K562 (cell line): ENCODE data around the gene USP16. TPM values are rescaled to one million over a fixed set of nuclear protein-coding genes. Genes with fewer than 3 reads are reported as not detected.
A peak's percentile ranks its signal among the peaks of the same experiment; 100 is the strongest.

ENCODE experiments used
- CBX5 ChIP-seq: IDR thresholded peaks from 2 replicates; pipeline ENCODE4 v1.6.1; 2014; ENCODE audit warnings: low read depth, borderline replicate concordance
- GABPB1 ChIP-seq: sonication (generic); formaldehyde crosslinking; IDR thresholded peaks from 2 replicates; pipeline ENCODE4 v1.8.0; 2022; ENCODE audit warnings: mild to moderate bottlenecking, missing genetic modification reagents
- JUNB ChIP-seq: fragments of 450-650 bp; formaldehyde crosslinking; conservative IDR thresholded peaks from 2 replicates; pipeline ENCODE4 v1.4.0; 2020; ENCODE audit warnings: mild to moderate bottlenecking
- MAX ChIP-seq: sonication (generic); formaldehyde crosslinking; IDR thresholded peaks from 2 replicates; pipeline ENCODE4 v1.9.0; 2022; ENCODE audit warnings: mild to moderate bottlenecking, missing genetic modification reagents
- PCBP2 ChIP-seq: fragments of 200-400 bp; formaldehyde crosslinking; IDR thresholded peaks from 2 replicates; pipeline ENCODE4 v1.6.1; 2018; ENCODE audit warnings: low read length, low read depth, mild to moderate bottlenecking, moderate library complexity; ENCODE audit not compliant: poor library complexity, severe bottlenecking
- PRDM10 ChIP-seq: fragments of 450-650 bp; IDR thresholded peaks from 2 replicates; pipeline ENCODE4 v1.6.1; 2018; ENCODE audit not compliant: partially characterized antibody
- SETDB1 ChIP-seq: IDR thresholded peaks from one replicate; pipeline ENCODE4 v1.6.1; 2012; ENCODE audit warnings: low read length, control low read depth, inconsistent platforms
- SLC30A9 ChIP-seq: fragments of 250-450 bp; sonication (Bioruptor Pico); IDR thresholded peaks from 2 replicates; pipeline ENCODE4 v1.8.0; 2022; ENCODE audit warnings: mild to moderate bottlenecking, moderate library complexity
- SREBF2 ChIP-seq: sonication (generic); formaldehyde crosslinking; IDR thresholded peaks from 2 replicates; pipeline ENCODE4 v1.4.0; 2020; ENCODE audit warnings: mild to moderate bottlenecking, missing genetic modification reagents
- SRSF7 ChIP-seq: fragments of 200-400 bp; formaldehyde crosslinking; optimal IDR thresholded peaks from 2 replicates; pipeline ENCODE3; 2017; ENCODE audit warnings: mild to moderate bottlenecking, low read depth, low read length
- TEAD1 ChIP-seq, 2 experiments: fragments of 450-650 bp in 1 of 2; sonication (generic) in 1 of 2; formaldehyde crosslinking; IDR thresholded peaks; 2 replicates each; pipeline versions ENCODE4 v1.4.0 to v1.8.0; 2020 to 2022; ENCODE audit warnings: mild to moderate bottlenecking in 2 of 2, missing genetic modification reagents in 1 of 2
- TFAP4 ChIP-seq: sonication (generic); formaldehyde crosslinking; IDR thresholded peaks from 2 replicates; pipeline ENCODE4 v1.8.0; 2022; ENCODE audit warnings: missing genetic modification reagents, mild to moderate bottlenecking, moderate library complexity, borderline replicate concordance
- ZNF282 ChIP-seq: sonication (generic); formaldehyde crosslinking; IDR thresholded peaks from 2 replicates; pipeline ENCODE4 v1.8.1; 2023; ENCODE audit warnings: missing genetic modification reagents
- ZNF354B ChIP-seq: fragments of 250-450 bp; sonication (Bioruptor Pico); IDR thresholded peaks from 2 replicates; pipeline ENCODE4 v1.4.0; 2020
- ZNF384 ChIP-seq: IDR thresholded peaks from 2 replicates; pipeline ENCODE4 v1.6.1; 2012; ENCODE audit warnings: low read depth, low read length, improper control_type of control experiment
- ZNF780A ChIP-seq: fragments of 250-450 bp; sonication (Bioruptor Pico); IDR thresholded peaks from 2 replicates; pipeline ENCODE4 v1.5.0; 2021; ENCODE audit warnings: mild to moderate bottlenecking
- polyA plus RNA-seq, 8 experiments: library from polyadenylated mRNA; depleted of rRNA in 4 of 8; stranded (reverse) in 5 of 8; unstranded in 3 of 8; fragments of >200 nt; fragmentation: Nextera tagmentation in 2 of 8; fragmentation: Illumina TruSeq in 1 of 8; extraction: Ambion mirVana in 2 of 8; extraction: Trizol in 1 of 8; gene quantifications; 2 replicates each; pipeline versions ENCODE4 v1.2.1 to v1.2.3, GENCODE V29; 2011 to 2014; ENCODE audit warnings: inconsistent platforms in 1 of 8, missing spikeins in 1 of 8
- total RNA-seq, 7 experiments: library from RNA; depleted of rRNA in 6 of 7; stranded (reverse); fragments of >200 nt in 6 of 7; fragmentation: Illumina TruSeq in 2 of 7; extraction: Trizol in 2 of 7; gene quantifications; 2 replicates each; pipeline versions ENCODE4 v1.2.1 to v1.2.3, GENCODE V29; 2011 to 2021; ENCODE audit warnings: low replicate concordance in 1 of 7
- TF ChIP-seq, protein P1 (sequence below): sonication (generic); formaldehyde crosslinking; IDR thresholded peaks from 2 replicates; pipeline ENCODE4 v1.8.0; 2022; ENCODE audit warnings: mild to moderate bottlenecking, missing genetic modification reagents
- TF ChIP-seq, protein P2 (sequence below): fragments of 450-650 bp; formaldehyde crosslinking; IDR thresholded peaks from 2 replicates; pipeline ENCODE4 v1.4.0; 2020; ENCODE audit warnings: mild to moderate bottlenecking

USP16 gene
- total and polyA plus RNA-seq, 9 of the 15 experiments (the other 6 are each of a cell fraction or from before 2014, with no cell fraction given), result 38.4 to 90.9 (median 62.8) TPM

- TF ChIP-seq PRDM10 (peak; percentile 59), SRSF7 (no peak), GABPB1 (peak; percentile 100), TFAP4 (CRISPR knock-in tag) (peak; percentile 97), SREBF2 (CRISPR knock-in tag) (peak; percentile 91), SETDB1 (no peak), JUNB (CRISPR knock-in tag) (no peak), PCBP2 (no peak), MAX (CRISPR knock-in tag) (peak; percentile 96), CBX5 (peak; percentile 65; the same call in 1 of the 2 replicates), TEAD1 (CRISPR knock-in tag; IDR thresholded peaks at IDR 0.05) (peak in 1 of 2 experiments; percentile 83; a peak in 1 of 4 replicates), SLC30A9 (CRISPR knock-in tag) (no peak), ZNF354B (CRISPR knock-in tag) (no peak), ZNF780A (CRISPR knock-in tag) (no peak), ZNF282 (CRISPR knock-in tag) (no peak), ZNF384 (no peak)
- TF ChIP-seq, protein P1, sequence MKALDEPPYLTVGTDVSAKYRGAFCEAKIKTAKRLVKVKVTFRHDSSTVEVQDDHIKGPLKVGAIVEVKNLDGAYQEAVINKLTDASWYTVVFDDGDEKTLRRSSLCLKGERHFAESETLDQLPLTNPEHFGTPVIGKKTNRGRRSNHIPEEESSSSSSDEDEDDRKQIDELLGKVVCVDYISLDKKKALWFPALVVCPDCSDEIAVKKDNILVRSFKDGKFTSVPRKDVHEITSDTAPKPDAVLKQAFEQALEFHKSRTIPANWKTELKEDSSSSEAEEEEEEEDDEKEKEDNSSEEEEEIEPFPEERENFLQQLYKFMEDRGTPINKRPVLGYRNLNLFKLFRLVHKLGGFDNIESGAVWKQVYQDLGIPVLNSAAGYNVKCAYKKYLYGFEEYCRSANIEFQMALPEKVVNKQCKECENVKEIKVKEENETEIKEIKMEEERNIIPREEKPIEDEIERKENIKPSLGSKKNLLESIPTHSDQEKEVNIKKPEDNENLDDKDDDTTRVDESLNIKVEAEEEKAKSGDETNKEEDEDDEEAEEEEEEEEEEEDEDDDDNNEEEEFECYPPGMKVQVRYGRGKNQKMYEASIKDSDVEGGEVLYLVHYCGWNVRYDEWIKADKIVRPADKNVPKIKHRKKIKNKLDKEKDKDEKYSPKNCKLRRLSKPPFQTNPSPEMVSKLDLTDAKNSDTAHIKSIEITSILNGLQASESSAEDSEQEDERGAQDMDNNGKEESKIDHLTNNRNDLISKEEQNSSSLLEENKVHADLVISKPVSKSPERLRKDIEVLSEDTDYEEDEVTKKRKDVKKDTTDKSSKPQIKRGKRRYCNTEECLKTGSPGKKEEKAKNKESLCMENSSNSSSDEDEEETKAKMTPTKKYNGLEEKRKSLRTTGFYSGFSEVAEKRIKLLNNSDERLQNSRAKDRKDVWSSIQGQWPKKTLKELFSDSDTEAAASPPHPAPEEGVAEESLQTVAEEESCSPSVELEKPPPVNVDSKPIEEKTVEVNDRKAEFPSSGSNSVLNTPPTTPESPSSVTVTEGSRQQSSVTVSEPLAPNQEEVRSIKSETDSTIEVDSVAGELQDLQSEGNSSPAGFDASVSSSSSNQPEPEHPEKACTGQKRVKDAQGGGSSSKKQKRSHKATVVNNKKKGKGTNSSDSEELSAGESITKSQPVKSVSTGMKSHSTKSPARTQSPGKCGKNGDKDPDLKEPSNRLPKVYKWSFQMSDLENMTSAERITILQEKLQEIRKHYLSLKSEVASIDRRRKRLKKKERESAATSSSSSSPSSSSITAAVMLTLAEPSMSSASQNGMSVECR (CRISPR knock-in tag), result peak; percentile 82
- TF ChIP-seq, protein P2, sequence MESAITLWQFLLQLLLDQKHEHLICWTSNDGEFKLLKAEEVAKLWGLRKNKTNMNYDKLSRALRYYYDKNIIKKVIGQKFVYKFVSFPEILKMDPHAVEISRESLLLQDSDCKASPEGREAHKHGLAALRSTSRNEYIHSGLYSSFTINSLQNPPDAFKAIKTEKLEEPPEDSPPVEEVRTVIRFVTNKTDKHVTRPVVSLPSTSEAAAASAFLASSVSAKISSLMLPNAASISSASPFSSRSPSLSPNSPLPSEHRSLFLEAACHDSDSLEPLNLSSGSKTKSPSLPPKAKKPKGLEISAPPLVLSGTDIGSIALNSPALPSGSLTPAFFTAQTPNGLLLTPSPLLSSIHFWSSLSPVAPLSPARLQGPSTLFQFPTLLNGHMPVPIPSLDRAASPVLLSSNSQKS (CRISPR knock-in tag), result no peak
Observed at GRCh38 chr21:29002442-29003144, 21.9 kb upstream of the USP16 start (continued).
